Muscle of leg (tissue), 16 donors: ENCODE results near the gene SCN1A. TPM values are rescaled to one million over a fixed set of nuclear protein-coding genes. Genes with fewer than 3 reads are reported as not detected.

Source experiments
- DNase-seq: peaks from one replicate; pipeline ENCODE4 v3.0.0; 2013
- H3K27ac ChIP-seq: one replicate; pipeline ENCODE4 v1.5.1; 2013; ENCODE audit warnings: mild to moderate bottlenecking, low read length, control low read depth
- H3K27me3 ChIP-seq: one replicate; pipeline ENCODE4 v1.6.1; 2013; ENCODE audit warnings: low read length; ENCODE audit not compliant: control insufficient read depth, insufficient read depth
- H3K36me3 ChIP-seq: one replicate; pipeline ENCODE4 v1.6.1; 2013; ENCODE audit warnings: low read length; ENCODE audit not compliant: control insufficient read depth, insufficient read depth
- H3K4me1 ChIP-seq: one replicate; pipeline ENCODE4 v1.6.1; 2013; ENCODE audit warnings: low read length; ENCODE audit not compliant: control insufficient read depth, insufficient read depth
- H3K4me3 ChIP-seq: one replicate; pipeline ENCODE4 v1.5.1; 2013; ENCODE audit warnings: low read length, control low read depth
- H3K9me3 ChIP-seq: replicated peaks from 2 replicates; pipeline ENCODE4 v1.6.1; 2013; ENCODE audit warnings: low read depth, low read length; ENCODE audit not compliant: control insufficient read depth
- WGBS: methylation state at CpG from one replicate; pipeline ENCODE4 v1.1.5; 2013; ENCODE audit warnings: missing lambda C conversion rate; ENCODE audit not compliant: insufficient coverage; 5-methylcytosine and 5-hydroxymethylcytosine counted together
- long read RNA-seq, 11 donors: transcript quantifications; one replicate each; lab custom pipeline, GENCODE V29; 2026
- polyA plus RNA-seq, 8 donors: library from polyadenylated mRNA; unstranded; fragments of 120-200 nt; gene quantifications; one replicate each; pipeline versions ENCODE4 v1.2.1 to v1.2.3, GENCODE V29; 2013; ENCODE audit warnings: inconsistent platforms in 1 of 8, low replicate concordance in 1 of 8; ENCODE audit not compliant: insufficient read length in 8 of 8, insufficient read depth in 1 of 8
- total RNA-seq: library from RNA; stranded (reverse); fragments of 120-200 nt; gene quantifications from one replicate; pipeline ENCODE4 v1.2.4, GENCODE V29; 2013

SCN1A gene
- total RNA-seq (0.04 TPM), polyA plus RNA-seq (under 1 TPM in 7 of 8 donors, not detected in 1; 0.03 to 0.26 (median 0.11) TPM)
- long read RNA-seq, donor 1: 0 reads
- long read RNA-seq, donor 2: 0 reads
- long read RNA-seq, donor 3: 0 reads
- long read RNA-seq, donor 4: 0 reads
- long read RNA-seq, donor 5: 0 reads
- long read RNA-seq, donor 6: 0 reads
- long read RNA-seq, donor 7: 0 reads
- long read RNA-seq, donor 8: 0 reads
- long read RNA-seq, donor 9: 0 reads
- long read RNA-seq, donor 10: 0 reads
- long read RNA-seq, donor 11: 0 reads

DNA sequence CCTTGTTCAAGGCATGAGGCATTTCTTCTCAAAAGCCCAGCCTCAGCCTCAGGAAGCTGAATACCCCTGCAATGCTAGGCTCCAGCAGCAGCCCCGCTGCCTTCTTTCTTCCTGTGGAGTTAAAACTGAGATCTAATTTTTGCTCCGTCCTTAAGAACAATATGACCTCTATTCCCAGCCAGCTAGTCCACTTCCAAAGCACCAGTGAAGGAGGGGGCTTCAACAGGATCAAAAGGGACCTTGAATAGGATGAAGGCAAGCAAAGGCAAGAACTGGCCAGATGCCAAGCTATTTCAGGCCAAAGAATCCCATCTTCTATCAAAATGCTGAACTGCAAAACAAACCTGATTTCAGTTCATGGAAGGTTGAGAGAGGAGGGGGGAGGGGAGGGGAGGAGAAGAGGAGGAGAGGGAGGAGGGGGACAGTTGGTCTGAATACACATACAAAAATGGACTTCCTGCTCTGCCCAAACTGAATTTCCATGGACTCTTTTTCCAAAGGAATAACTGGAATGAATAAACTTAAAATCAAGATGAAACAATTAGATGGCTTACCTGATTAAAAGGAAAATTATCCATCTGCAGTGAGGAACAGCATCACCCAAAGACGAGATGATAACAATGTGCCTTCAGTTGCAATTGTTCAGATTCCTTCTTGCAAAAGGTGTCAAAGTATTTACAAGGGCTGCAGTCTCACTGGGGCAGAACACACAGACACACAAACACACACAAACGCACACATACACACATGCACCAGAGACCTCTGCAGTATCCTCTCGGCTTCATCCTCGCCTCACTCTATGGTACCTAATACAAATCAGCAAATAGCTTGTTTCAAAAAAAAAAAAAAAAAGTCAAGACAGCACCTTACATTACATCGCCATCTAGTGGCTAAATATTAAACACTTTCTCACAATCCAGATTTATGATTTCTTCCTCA is at the start of gene SCN1A:
Gene SCN1A (minus strand): TSS at position 804 of the 939 bp plus-strand sequence. CDS start 54,399 bp downstream, outside the sequence.
- no peaks in the 10 kb centered on the region for H3K4me1 ChIP-seq
- WGBS: 7% methylated on average over 2 of the region's 7 CpGs
- H3K9me3 ChIP-seq: no peaks in the 10 kb centered on the region
- no peak within 1 kb of the TSS for H3K4me3 ChIP-seq
- H3K27me3 ChIP-seq: no peaks in the 10 kb centered on the region
- H3K36me3 ChIP-seq: no peaks in the 10 kb centered on the region
- H3K27ac ChIP-seq: no peak within 1 kb of the TSS
- peak; percentile 53 for DNase-seq

DNA sequence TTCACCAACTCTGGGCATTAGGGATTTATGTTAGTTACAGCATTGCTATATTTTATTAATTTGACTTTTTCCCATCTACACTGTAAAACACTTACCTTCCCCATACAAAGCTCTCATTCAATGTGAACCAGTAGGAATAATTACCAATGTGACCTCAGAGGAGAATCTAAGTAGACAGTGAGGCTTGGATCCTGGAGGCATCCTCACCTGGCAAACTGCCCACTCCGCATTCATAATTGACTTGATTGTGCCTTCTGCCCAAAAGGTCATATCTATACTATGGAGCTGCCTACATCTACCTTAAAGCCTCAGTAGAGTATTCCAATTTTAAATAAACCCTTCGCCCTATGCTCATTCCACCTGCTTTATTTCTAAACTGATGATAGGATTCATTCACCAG is 45.4 kb upstream of the SCN1A start:
- no peaks in the 10 kb centered on the region for H3K9me3 ChIP-seq
- WGBS: no CpG with 5 or more reads among the region's 2 CpGs
- H3K27me3 ChIP-seq: no peaks in the 10 kb centered on the region
- no peak for DNase-seq
- no peaks in the 10 kb centered on the region for H3K36me3 ChIP-seq
- no peak overlapping the region for H3K27ac ChIP-seq
- H3K4me3 ChIP-seq: no peak overlapping the region
- H3K4me1 ChIP-seq: no peaks in the 10 kb centered on the region

- DNase-seq: no peak
- no peaks in the 10 kb centered on the region for H3K27me3 ChIP-seq
- no peaks in the 10 kb centered on the region for H3K9me3 ChIP-seq
- H3K36me3 ChIP-seq: no peaks in the 10 kb centered on the region
- no peak overlapping the region for H3K4me3 ChIP-seq
- H3K4me1 ChIP-seq: peaks cover 2% of the 10 kb centered on the region
- WGBS: 40% methylated on average over 1 of the region's 3 CpGs
- H3K27ac ChIP-seq: no peak overlapping the region
Measured at GRCh38 chr2:166171216-166171615, 43.4 kb upstream of the SCN1A start.

DNA sequence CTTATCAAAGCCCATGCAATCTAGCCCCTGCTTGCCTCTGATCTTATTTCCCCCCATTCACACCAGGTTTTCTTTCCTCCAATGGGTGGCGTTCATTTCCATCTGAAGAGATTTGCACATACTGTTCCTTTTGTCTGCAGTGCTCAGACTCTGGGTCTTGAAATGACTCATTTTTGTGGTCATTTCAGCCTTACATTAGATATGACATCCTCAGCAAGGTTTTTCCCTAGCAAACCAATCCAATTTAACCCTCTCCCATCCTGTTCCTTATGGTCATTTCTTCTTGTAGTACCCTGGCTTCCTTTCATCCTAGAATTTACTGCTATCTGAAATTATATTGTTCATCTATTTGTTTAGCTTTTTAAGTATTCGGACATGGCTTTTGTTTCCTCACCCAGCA is 42.5 kb upstream of the SCN1A start:
- Histone ChIP-seq H3K27me3 (no peaks in the 10 kb centered on the region), H3K27ac (no peak overlapping the region), H3K4me1 (peaks cover 2% of the 10 kb centered on the region), H3K9me3 (no peaks in the 10 kb centered on the region), H3K4me3 (no peak overlapping the region), H3K36me3 (no peaks in the 10 kb centered on the region)
- WGBS: 100% methylated on average over 1 of the region's 2 CpGs
- no peak for DNase-seq

DNA sequence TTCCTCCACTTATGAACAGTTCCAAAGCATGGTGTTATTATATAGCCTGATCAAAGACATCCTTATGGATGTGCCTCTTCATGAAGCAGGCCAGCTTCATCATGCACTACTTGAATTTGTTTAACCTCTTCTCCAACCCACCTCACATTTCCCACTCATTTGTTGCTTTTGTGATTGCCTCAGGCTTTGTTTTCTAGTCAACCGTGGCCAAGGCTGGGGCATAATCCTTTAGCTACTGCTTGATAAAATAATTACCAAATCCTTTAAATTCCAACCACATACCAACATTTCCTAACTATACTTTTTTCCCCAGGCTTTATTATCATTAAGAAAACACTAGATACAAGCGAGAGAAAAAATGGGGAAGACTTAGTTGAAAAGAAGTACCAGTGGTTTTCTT is 39.6 kb upstream of the SCN1A start:
- no peak for DNase-seq
- no peaks in the 10 kb centered on the region for H3K36me3 ChIP-seq
- H3K9me3 ChIP-seq: no peaks in the 10 kb centered on the region
- no peak overlapping the region for H3K27ac ChIP-seq
- H3K27me3 ChIP-seq: no peaks in the 10 kb centered on the region
- WGBS: 85% methylated on average over 1 of the region's 2 CpGs
- H3K4me1 ChIP-seq: peaks cover 2% of the 10 kb centered on the region
- no peak overlapping the region for H3K4me3 ChIP-seq

DNA sequence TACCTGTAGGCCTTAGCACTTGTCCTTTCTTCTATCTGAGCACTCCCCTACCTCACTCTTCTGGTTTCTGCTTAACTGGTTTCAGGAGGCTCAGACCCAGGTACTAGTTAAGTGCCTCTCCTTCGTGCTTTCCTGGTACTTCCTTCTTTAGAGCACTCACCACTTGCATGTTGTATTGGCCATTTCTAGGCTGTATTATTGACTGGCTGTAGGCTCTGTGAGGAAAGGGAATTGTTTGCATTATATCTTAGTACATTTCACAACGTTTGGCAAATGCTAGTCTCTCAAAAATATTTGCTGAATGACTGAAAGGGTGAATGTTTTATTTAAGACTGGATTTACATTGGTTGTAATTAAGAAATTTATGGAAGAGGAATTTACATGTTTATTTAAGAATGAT is 36.0 kb upstream of the SCN1A start:
- Histone ChIP-seq H3K9me3 (no peaks in the 10 kb centered on the region), H3K27me3 (no peaks in the 10 kb centered on the region), H3K36me3 (no peaks in the 10 kb centered on the region), H3K27ac (no peak overlapping the region), H3K4me3 (no peak overlapping the region), H3K4me1 (peaks cover 2% of the 10 kb centered on the region)
- DNase-seq: no peak
- WGBS: no CpG with 5 or more reads among the region's 2 CpGs

GRCh38 chr2:166158546-166158945 is 30.7 kb upstream of the SCN1A start:
- no peaks in the 10 kb centered on the region for H3K9me3 ChIP-seq
- no CpG with 5 or more reads among the region's 2 CpGs for WGBS
- H3K4me1 ChIP-seq: no peaks in the 10 kb centered on the region
- H3K36me3 ChIP-seq: no peaks in the 10 kb centered on the region
- no peak overlapping the region for H3K27ac ChIP-seq
- no peaks in the 10 kb centered on the region for H3K27me3 ChIP-seq
- H3K4me3 ChIP-seq: no peak overlapping the region
- no peak for DNase-seq

GRCh38 chr2:166157578-166157977 is 29.8 kb upstream of the SCN1A start:
- no peak overlapping the region for H3K27ac ChIP-seq
- no peaks in the 10 kb centered on the region for H3K36me3 ChIP-seq
- DNase-seq: no peak
- H3K9me3 ChIP-seq: no peaks in the 10 kb centered on the region
- no peak overlapping the region for H3K4me3 ChIP-seq
- H3K27me3 ChIP-seq: no peaks in the 10 kb centered on the region
- WGBS: 60% methylated on average over 1 of the region's 2 CpGs
- no peaks in the 10 kb centered on the region for H3K4me1 ChIP-seq

GRCh38 chr2:166156985-166157490 is 29.2 kb upstream of the SCN1A start:
- no CpG with 5 or more reads among the region's 3 CpGs for WGBS
- Histone ChIP-seq H3K4me3 (no peak overlapping the region), H3K36me3 (no peaks in the 10 kb centered on the region), H3K9me3 (no peaks in the 10 kb centered on the region), H3K27ac (no peak overlapping the region), H3K27me3 (no peaks in the 10 kb centered on the region), H3K4me1 (no peaks in the 10 kb centered on the region)
- DNase-seq: no peak

DNA sequence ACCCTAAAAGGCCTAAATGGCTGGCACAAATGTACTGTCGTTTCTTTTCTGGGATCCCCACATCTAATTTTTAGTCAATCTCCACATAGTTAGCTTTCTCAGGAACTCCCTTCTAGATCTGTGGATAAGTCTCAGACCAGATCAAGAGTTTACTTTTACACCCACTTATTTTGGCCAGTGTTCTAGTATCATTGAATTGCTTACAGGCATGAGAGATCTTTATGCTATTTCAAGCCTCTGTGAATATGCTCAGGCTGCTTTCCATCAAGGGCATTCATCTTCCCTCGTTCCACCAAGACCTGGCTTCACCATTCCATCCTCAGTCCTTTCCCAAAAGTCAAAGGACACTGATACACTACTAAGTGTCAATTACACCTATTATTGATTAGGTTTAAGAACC is 27.8 kb upstream of the SCN1A start:
- no peak overlapping the region for H3K27ac ChIP-seq
- no peaks in the 10 kb centered on the region for H3K9me3 ChIP-seq
- H3K4me3 ChIP-seq: no peak overlapping the region
- 55% methylated on average over 2 of the region's 2 CpGs for WGBS
- no peak for DNase-seq
- no peaks in the 10 kb centered on the region for H3K36me3 ChIP-seq
- no peaks in the 10 kb centered on the region for H3K4me1 ChIP-seq
- H3K27me3 ChIP-seq: no peaks in the 10 kb centered on the region
